Measurements from ENCODE around the gene PTDSS2. TPM values are rescaled to one million over a fixed set of nuclear protein-coding genes. Genes with fewer than 3 reads are reported as not detected.
A peak's percentile ranks its signal among the peaks of the same experiment; 100 is the strongest.

PTDSS2 gene
- total and polyA plus RNA-seq, 2 of the 4 experiments (the other 2 are of a cell fraction): 23.5 to 26.6 TPM

GRCh38 chr11:477052-477715, 27.1 kb downstream of the PTDSS2 start:
- Histone ChIP-seq H2AK9ac (replicated peaks; ENCODE audit: low read depth, low read length, poor library complexity) (no peak overlapping the region), H2BK20ac (ENCODE audit: low read depth, low read length) (no peak overlapping the region), H3K79me1 (ENCODE audit: low read depth in 1 of 2, low read length in 2 of 2) (peaks cover 18 to 44% of the 10 kb centered on the region in 2 experiments), H3K4me2 (ENCODE audit: low read depth, low read length) (no peak overlapping the region), H3K9me3 (ENCODE audit: control insufficient read depth, insufficient read depth, low read length) (no peaks in the 10 kb centered on the region), H3K14ac (replicated peaks; ENCODE audit: low read depth, low read length) (no peak overlapping the region), H4K20me1 (ENCODE audit: insufficient read depth, low read length) (peaks cover 8% of the 10 kb centered on the region), H3K27ac (ENCODE audit: insufficient read depth, low read length) (no peak overlapping the region), H2BK15ac (ENCODE audit: low read depth, low read length) (no peak overlapping the region), H2BK5ac (ENCODE audit: low read depth, low read length, poor library complexity, severe bottlenecking) (no peak overlapping the region), H3K56ac (ENCODE audit: extremely low read depth, insufficient read depth, low read length) (no peak overlapping the region), H3K18ac (ENCODE audit: low read depth, low read length) (no peak overlapping the region), H3K4me1 (ENCODE audit: control insufficient read depth, insufficient read depth, low read length) (no peaks in the 10 kb centered on the region), H3K9me1 (ENCODE audit: insufficient read depth, low read length) (peaks cover 6% of the 10 kb centered on the region), H3K4ac (ENCODE audit: low read depth, low read length) (no peak overlapping the region), H4K8ac (ENCODE audit: low read depth in 2 of 2, low read length in 2 of 2) (no peak overlapping the region), H2AK5ac (ENCODE audit: low read depth, low read length) (no peak overlapping the region), H2BK120ac (ENCODE audit: low read depth, low read length) (no peak overlapping the region), H3K23ac (ENCODE audit: low read depth, low read length) (no peak overlapping the region), H4K5ac (ENCODE audit: low read depth, low read length) (no peak overlapping the region), H3K9ac (ENCODE audit: low read depth, low read length) (no peak overlapping the region), H2AFZ (replicated peaks; ENCODE audit: low read length, poor library complexity) (no peak overlapping the region), H3K36me3 (ENCODE audit: control insufficient read depth, insufficient read depth, low read length) (peaks cover 5% of the 10 kb centered on the region), H3K27me3 (ENCODE audit: control insufficient read depth, insufficient read depth, low read length) (no peaks in the 10 kb centered on the region), H3K4me3 (ENCODE audit: insufficient read depth, low read depth, low read length) (no peak overlapping the region), H4K91ac (ENCODE audit: insufficient read depth, low read depth, low read length) (no peak overlapping the region)
- in situ Hi-C loops (cut with MboI; ENCODE audit: low sequenced_read_pairs) (no loop called here), intact Hi-C loops (cut with micrococcal nuclease) (no loop called here), dilution Hi-C loops (cut with HindIII; ENCODE audit: low sequenced_read_pairs, unreplicated experiment) (no loop called here)
- BruUV-seq (replicated peaks): no TSS peak
- ATAC-seq (ENCODE audit: low read depth) (peak; percentile 57), DNase-seq (no peak)
- WGBS, 2 experiments (ENCODE audit: extremely low coverage in 2 of 2, insufficient read length in 1 of 2): 82% methylated on average over 4 of the region's 16 CpGs; no CpG with 5 or more reads in 1 of the 2 experiments
- ChIA-PET POLR2A (ENCODE audit: unreplicated experiment) (no interaction called here), CTCF (no interaction called here)
- no peak for TF ChIP-seq RFX5 (IDR thresholded peaks at IDR 0.05; ENCODE audit: low read depth, low read length)
- TF ChIP-seq MXI1 (IDR thresholded peaks at IDR 0.05; ENCODE audit: borderline replicate concordance, low read depth, low read length): no peak
- TF ChIP-seq MAFK (IDR thresholded peaks at IDR 0.05; ENCODE audit: low read depth, low read length): no peak
- TF ChIP-seq, protein P1, sequence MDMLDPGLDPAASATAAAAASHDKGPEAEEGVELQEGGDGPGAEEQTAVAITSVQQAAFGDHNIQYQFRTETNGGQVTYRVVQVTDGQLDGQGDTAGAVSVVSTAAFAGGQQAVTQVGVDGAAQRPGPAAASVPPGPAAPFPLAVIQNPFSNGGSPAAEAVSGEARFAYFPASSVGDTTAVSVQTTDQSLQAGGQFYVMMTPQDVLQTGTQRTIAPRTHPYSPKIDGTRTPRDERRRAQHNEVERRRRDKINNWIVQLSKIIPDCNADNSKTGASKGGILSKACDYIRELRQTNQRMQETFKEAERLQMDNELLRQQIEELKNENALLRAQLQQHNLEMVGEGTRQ (IDR thresholded peaks at IDR 0.05; ENCODE audit: low read depth, low read length): no peak
- no peak for TF ChIP-seq SMC3 (IDR thresholded peaks at IDR 0.05; ENCODE audit: low read depth, low read length)
- TF ChIP-seq CTCF (conservative IDR thresholded peaks at IDR 0.05; ENCODE audit: low read depth, low read length): no peak
